A673 (cell line): ENCODE data around the gene NR2F1. TPM values are rescaled to one million over a fixed set of nuclear protein-coding genes. Genes with fewer than 3 reads are reported as not detected.

ENCODE experiments used
- BruUV-seq: library from RNA; stranded (reverse); fragments of 400-500 nt; replicated peaks from 2 replicates; lab custom pipeline; 2021; lab: Mats Ljungman, UMichigan
- CTCF ChIA-PET: fragments of 300-600 bp; sonication (Branson Sonifier 250); formaldehyde crosslinking; loops from one replicate; lab custom pipeline; 2022; ENCODE audit warnings: antibody characterized with exemption; lab: Charles Lee
- POLR2A ChIA-PET: fragments of 300-600 bp; sonication (Branson Sonifier 250); formaldehyde crosslinking; loops from one replicate; lab custom pipeline; 2022; ENCODE audit warnings: antibody characterized with exemption; ENCODE audit not compliant: low non-redundant PET; lab: Charles Lee
- DNase-seq: peaks from one replicate; pipeline ENCODE4 v3.0.0-alpha.2; 2015; ENCODE audit warnings: low spot score
- H3K27ac ChIP-seq: fragments of 200-600 bp; sonication (generic); 2 replicates; pipeline ENCODE4 v1.5.1; 2016; ENCODE audit warnings: mixed run types, low read depth, mild to moderate bottlenecking, mixed read lengths, antibody characterized with exemption, low read length; ENCODE audit not compliant: poor library complexity, severe bottlenecking
- H3K27me3 ChIP-seq: fragments of 200-600 bp; sonication (generic); replicated peaks from 2 replicates; pipeline ENCODE4 v1.6.1; 2017; ENCODE audit warnings: mixed run types, low read depth, mild to moderate bottlenecking, mixed read lengths, antibody characterized with exemption, low read length; ENCODE audit not compliant: insufficient read depth, poor library complexity
- H3K36me3 ChIP-seq: fragments of 200-600 bp; sonication (generic); 2 replicates; pipeline ENCODE4 v1.6.1; 2016; ENCODE audit warnings: mixed run types, mild to moderate bottlenecking, mixed read lengths, antibody characterized with exemption, low read length; ENCODE audit not compliant: insufficient read depth, poor library complexity, severe bottlenecking
- H3K4me1 ChIP-seq: fragments of 200-600 bp; sonication (generic); 2 replicates; pipeline ENCODE4 v1.6.1; 2017; ENCODE audit warnings: mixed run types, mild to moderate bottlenecking, mixed read lengths, antibody characterized with exemption, low read length; ENCODE audit not compliant: insufficient read depth, poor library complexity, severe bottlenecking
- H3K4me3 ChIP-seq: fragments of 200-600 bp; sonication (generic); 2 replicates; pipeline ENCODE4 v1.5.1; 2016; ENCODE audit warnings: low read depth, mixed run types, mild to moderate bottlenecking, mixed read lengths, low read length; ENCODE audit not compliant: poor library complexity, severe bottlenecking
- H3K9me3 ChIP-seq: fragments of 200-600 bp; sonication (generic); 2 replicates; pipeline ENCODE4 v1.6.1; 2016; ENCODE audit warnings: mixed run types, low read depth, mild to moderate bottlenecking, mixed read lengths, antibody characterized with exemption, low read length; ENCODE audit not compliant: poor library complexity, severe bottlenecking
- CTCF ChIP-seq: fragments of 300-800, 200-600 bp; sonication (generic); conservative IDR thresholded peaks from 2 replicates; pipeline ENCODE4 v1.5.1; 2017; ENCODE audit warnings: low read depth, mild to moderate bottlenecking, antibody characterized with exemption, low read length, moderate library complexity, mixed read lengths
- EZH2 ChIP-seq: fragments of 200-600 bp; sonication (generic); IDR thresholded peaks from 2 replicates; pipeline ENCODE4 v1.6.1; 2017; ENCODE audit warnings: borderline replicate concordance, low read depth, mild to moderate bottlenecking, mixed read lengths, antibody characterized with exemption, low read length; ENCODE audit not compliant: poor library complexity, severe bottlenecking
- intact Hi-C: fragments of 100-400 bp; cut with micrococcal nuclease; formaldehyde crosslinking; loops from one replicate; pipeline ENCODE4 v1.10.0; 2022; ENCODE audit not compliant: unreplicated experiment
- total RNA-seq: library from RNA; stranded (reverse); gene quantifications from 2 replicates; pipeline ENCODE4 v1.2.3, GENCODE V29; 2021

The NR2F1 gene
- total RNA-seq, 1 experiment from 2014 or later: 3.0 TPM

GRCh38 chr5:93569300-93570160, 13.5 kb upstream of the NR2F1 start:
- CTCF ChIA-PET: no interaction called here
- Histone ChIP-seq H3K4me3 (no peak overlapping the region), H3K9me3 (no peaks in the 10 kb centered on the region), H3K27me3 (peaks cover 33% of the 10 kb centered on the region), H3K27ac (no peak overlapping the region), H3K36me3 (no peaks in the 10 kb centered on the region), H3K4me1 (no peaks in the 10 kb centered on the region)
- BruUV-seq: no TSS peak
- intact Hi-C loops: loop anchor here (5.0 kb wide), 1 partner anchor 662 kb away; no protein-coding TSS in a partner anchor
- POLR2A ChIA-PET: no interaction called here
- TF ChIP-seq EZH2 (no peak), CTCF (no peak)
- no peak for DNase-seq

DNA sequence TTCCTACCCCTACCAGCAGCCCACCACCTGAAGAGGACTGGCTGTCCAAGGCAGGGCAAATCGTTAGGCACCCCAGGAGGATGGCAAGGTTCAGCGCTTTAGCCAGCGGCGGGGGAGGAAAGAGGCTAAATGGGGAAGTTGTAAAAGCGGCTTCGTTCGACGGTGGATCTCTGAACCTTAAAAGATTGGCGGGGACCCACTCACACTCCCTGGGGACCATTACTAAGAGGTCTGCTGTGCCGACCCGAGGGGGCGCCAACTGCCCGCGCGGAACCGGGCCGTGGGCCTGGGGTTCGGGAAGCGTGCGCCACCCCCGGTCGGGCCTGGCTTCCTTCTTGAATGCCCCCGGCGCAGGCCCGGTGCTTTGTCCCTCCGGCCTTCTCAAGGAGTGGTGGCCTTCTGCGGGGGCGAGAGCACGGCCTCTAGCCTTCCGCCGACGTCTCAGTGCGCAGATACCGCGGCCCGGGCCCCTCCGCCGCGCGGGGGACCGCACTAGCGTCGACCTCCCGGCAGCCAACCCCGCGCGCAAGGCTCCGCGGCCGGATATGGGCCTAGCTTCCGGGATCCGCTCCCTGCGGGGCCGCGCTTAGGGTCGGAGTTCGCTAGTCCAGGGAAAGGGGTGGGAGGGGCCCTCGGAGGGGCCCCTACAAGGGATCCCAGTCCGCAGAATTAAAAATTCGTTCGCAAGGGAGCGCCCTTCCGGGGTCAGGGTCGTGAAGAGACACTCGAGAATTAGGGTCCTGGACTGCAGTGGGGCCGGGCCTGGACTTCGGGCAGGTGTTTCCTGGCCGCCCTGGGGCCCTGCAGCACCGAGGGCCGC, 12.5 kb upstream of the NR2F1 start:
- H3K27ac ChIP-seq: no peak overlapping the region
- ChIA-PET POLR2A (no interaction called here), CTCF (no interaction called here)
- H3K9me3 ChIP-seq: no peaks in the 10 kb centered on the region
- no peak overlapping the region for H3K4me3 ChIP-seq
- DNase-seq: no peak
- H3K27me3 ChIP-seq: peaks cover 42% of the 10 kb centered on the region
- no peaks in the 10 kb centered on the region for H3K36me3 ChIP-seq
- no TSS peak for BruUV-seq
- no peaks in the 10 kb centered on the region for H3K4me1 ChIP-seq
- TF ChIP-seq EZH2 (no peak), CTCF (no peak)
- intact Hi-C loops: loop anchor here (5.0 kb wide), 1 partner anchor 663 kb away; no protein-coding TSS in a partner anchor

DNA sequence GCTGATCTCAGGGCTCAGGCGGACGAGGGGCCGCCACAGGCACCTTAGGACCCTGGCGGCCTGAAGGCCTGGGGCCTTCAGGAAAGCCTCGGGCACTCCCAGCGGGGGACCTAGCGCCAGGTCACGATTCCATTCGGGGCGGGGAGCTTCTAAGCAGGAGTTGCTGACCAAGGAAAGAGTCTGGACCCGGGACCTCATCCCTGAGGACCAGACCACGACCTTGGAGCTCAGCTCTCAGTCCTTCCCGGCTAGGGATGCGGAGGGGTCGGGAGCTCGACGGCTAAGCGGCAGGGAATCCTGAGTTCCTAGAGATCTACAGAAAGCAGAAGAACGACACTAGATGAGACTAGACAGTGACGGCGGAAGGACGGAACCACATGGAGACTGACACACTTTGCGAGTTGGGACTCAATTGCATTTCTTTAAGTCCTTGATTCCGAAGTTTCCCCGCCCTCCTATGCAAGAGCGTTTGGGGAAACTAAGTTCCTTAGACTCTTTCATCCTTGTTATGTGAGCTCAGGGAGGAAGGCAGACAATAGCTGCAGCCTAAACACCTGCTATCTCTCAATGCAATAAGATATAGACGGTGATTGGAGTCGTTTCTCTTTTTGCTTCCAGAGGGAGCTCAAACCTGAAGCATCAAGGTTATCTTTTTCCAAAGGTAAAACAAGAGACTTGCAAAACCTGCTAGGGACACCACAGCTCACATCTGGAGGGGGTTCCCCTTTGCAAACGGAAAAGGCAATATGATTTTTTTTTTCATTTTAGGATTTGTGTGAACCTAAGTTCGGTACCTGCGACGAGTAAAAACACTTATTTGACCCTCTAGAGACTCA, 11.7 kb upstream of the NR2F1 start:
- no TSS peak for BruUV-seq
- CTCF ChIA-PET: no interaction called here
- Histone ChIP-seq H3K9me3 (no peaks in the 10 kb centered on the region), H3K27me3 (peaks cover 49% of the 10 kb centered on the region), H3K27ac (no peak overlapping the region), H3K4me1 (no peaks in the 10 kb centered on the region), H3K4me3 (no peak overlapping the region), H3K36me3 (no peaks in the 10 kb centered on the region)
- POLR2A ChIA-PET: no interaction called here
- TF ChIP-seq EZH2: no peak
- no peak for TF ChIP-seq CTCF
- DNase-seq: no peak
- intact Hi-C loops: loop anchor here (5.0 kb wide), 1 partner anchor 664 kb away; no protein-coding TSS in a partner anchor
